IPS-18a (cell line): ENCODE measurements around the gene CDK14.
"Not testable (repeated sequence)": the region's sequence is repeated elsewhere in the genome, so short reads cannot be mapped to it uniquely, and the experiment has no call there.

Source experiments
- H3K27ac ChIP-seq: one replicate; pipeline ENCODE4 v1.5.1; 2013; ENCODE audit warnings: low read length
- H3K27me3 ChIP-seq: one replicate; pipeline ENCODE4 v1.6.1; 2013; ENCODE audit warnings: mild to moderate bottlenecking, low read length; ENCODE audit not compliant: control insufficient read depth, insufficient read depth
- H3K36me3 ChIP-seq: one replicate; pipeline ENCODE4 v1.6.1; 2013; ENCODE audit warnings: low read depth, low read length; ENCODE audit not compliant: control insufficient read depth
- H3K4me1 ChIP-seq: one replicate; pipeline ENCODE4 v1.6.1; 2013; ENCODE audit warnings: low read depth, low read length; ENCODE audit not compliant: control insufficient read depth
- H3K4me3 ChIP-seq: one replicate; pipeline ENCODE4 v1.5.1; 2013; ENCODE audit warnings: low read length
- H3K9ac ChIP-seq: one replicate; pipeline ENCODE4 v1.6.1; 2013; ENCODE audit warnings: mild to moderate bottlenecking, low read length, moderate library complexity
- H3K9me3 ChIP-seq: one replicate; pipeline ENCODE4 v1.6.1; 2013; ENCODE audit warnings: low read depth, low read length; ENCODE audit not compliant: control insufficient read depth

Gene CDK14

GRCh38 chr7:90727412-90727811 lies 131.3 kb downstream of the CDK14 start:
- H3K36me3 ChIP-seq, result no peaks in the 10 kb centered on the region
- no peaks in the 10 kb centered on the region for H3K27me3 ChIP-seq
- no peak overlapping the region for H3K4me3 ChIP-seq
- peaks cover 17% of the 10 kb centered on the region for H3K4me1 ChIP-seq
- H3K27ac ChIP-seq, result no peak overlapping the region
- H3K9ac ChIP-seq, result no peak overlapping the region
- H3K9me3 ChIP-seq, result no peaks in the 10 kb centered on the region

- Histone ChIP-seq H3K9me3 (no peaks in the 10 kb centered on the region), H3K27me3 (no peaks in the 10 kb centered on the region), H3K4me3 (no peak overlapping the region), H3K9ac (no peak overlapping the region), H3K27ac (no peak overlapping the region), H3K36me3 (no peaks in the 10 kb centered on the region), H3K4me1 (peaks cover 17% of the 10 kb centered on the region)
Observed at GRCh38 chr7:90728568-90728967, 132.4 kb downstream of the CDK14 start.

GRCh38 chr7:90735611-90736280 lies 139.6 kb downstream of the CDK14 start:
- not testable (repeated sequence) for H3K36me3 ChIP-seq, H3K4me3 ChIP-seq, H3K9me3 ChIP-seq, H3K27ac ChIP-seq, H3K9ac ChIP-seq, H3K4me1 ChIP-seq, H3K27me3 ChIP-seq

DNA sequence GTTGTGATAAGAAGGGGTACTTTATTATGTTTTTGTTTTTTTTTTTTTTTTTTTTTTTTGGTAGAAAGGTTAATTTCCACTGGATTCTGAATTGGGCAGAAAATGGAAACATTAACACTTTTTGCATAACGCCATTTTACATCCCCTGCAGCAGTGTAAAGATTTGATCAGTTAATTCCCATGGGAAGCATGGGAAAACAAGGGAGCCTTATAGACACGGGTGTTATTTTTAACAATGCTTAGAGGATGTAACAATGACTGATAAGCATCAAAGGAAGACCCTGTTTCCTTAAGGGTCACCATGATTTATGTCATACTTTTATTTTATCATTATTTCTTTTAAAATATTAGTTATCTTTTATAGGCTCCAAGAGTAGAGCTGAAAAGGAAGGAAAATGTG lies 140.2 kb downstream of the CDK14 start:
- no peak overlapping the region for H3K4me3 ChIP-seq
- no peaks in the 10 kb centered on the region for H3K27me3 ChIP-seq
- H3K36me3 ChIP-seq, result no peaks in the 10 kb centered on the region
- no peaks in the 10 kb centered on the region for H3K4me1 ChIP-seq
- no peaks in the 10 kb centered on the region for H3K9me3 ChIP-seq
- H3K27ac ChIP-seq, result no peak overlapping the region
- no peak overlapping the region for H3K9ac ChIP-seq

DNA sequence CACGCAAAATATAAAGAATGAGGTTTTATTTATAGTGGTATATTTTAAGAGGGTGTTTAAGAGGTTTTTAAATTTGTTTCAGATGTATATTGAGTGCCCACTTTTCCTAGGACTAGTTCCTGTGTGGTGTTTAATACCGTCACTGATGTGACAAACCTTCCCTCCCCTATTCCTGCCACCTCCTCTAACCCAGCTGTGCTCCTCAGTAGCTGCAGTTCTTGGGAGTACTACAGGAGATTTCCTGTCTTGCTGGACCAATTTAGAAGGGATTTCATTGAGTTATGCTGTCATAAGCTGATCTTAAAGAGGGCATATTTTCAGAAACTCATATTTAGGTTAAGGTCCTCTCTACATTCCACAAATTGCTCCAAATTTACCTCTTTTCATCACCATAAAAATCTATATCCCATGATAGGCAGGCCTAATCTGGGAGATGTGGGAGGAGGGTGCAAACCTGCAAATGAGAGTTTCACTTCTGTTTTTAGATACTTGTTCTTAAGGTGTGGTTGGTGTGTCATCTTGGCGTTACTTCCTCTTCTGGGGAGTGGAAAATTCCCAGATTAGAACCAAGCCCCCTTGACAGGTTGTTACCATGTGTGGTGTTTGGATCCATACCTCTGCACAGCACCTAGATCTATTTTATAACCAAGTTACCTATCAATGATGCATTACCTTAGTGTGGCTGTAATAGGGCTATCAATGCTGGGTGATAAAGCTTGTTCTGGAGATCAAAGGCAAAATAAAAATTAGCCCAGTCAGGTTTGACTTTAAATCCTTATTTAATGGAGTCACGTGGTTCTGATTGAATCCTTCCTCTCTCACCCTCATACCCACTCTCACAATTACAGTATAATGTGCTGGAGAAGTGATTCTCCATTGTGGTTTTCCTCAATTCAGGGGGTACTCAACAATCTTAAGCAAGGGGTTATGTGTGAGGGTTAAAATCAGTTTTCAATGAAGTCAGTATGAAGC lies 141.1 kb downstream of the CDK14 start:
- no peak overlapping the region for H3K4me3 ChIP-seq
- no peaks in the 10 kb centered on the region for H3K36me3 ChIP-seq
- no peaks in the 10 kb centered on the region for H3K9me3 ChIP-seq
- no peaks in the 10 kb centered on the region for H3K4me1 ChIP-seq
- no peak overlapping the region for H3K27ac ChIP-seq
- no peaks in the 10 kb centered on the region for H3K27me3 ChIP-seq
- no peak overlapping the region for H3K9ac ChIP-seq

- no peaks in the 10 kb centered on the region for H3K9me3 ChIP-seq
- H3K4me1 ChIP-seq, result no peaks in the 10 kb centered on the region
- H3K27me3 ChIP-seq, result no peaks in the 10 kb centered on the region
- no peak overlapping the region for H3K4me3 ChIP-seq
- H3K27ac ChIP-seq, result no peak overlapping the region
- H3K36me3 ChIP-seq, result no peaks in the 10 kb centered on the region
- no peak overlapping the region for H3K9ac ChIP-seq
Observed at GRCh38 chr7:90738249-90738648, 142.1 kb downstream of the CDK14 start.

DNA sequence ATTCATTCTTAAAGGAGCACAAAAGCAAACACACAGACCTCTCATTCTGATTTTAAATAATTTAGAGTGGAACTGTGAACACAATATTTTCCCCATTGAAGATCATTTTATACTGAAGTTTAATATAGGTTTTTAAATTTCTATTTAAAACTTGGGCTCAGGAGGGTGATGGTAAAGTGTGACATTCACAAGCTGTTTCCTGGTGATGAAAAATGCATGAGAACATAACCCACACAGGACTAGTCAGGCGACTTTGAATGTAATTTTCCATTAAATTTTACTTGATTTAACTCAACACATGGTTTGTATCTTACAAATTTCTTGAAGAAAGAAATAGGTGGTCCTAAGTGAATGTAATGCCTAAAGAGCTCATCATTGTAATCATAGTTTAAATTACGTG lies 143.6 kb downstream of the CDK14 start:
- Histone ChIP-seq H3K9ac (no peak overlapping the region), H3K4me1 (no peaks in the 10 kb centered on the region), H3K4me3 (no peak overlapping the region), H3K36me3 (no peaks in the 10 kb centered on the region), H3K27me3 (no peaks in the 10 kb centered on the region), H3K9me3 (no peaks in the 10 kb centered on the region), H3K27ac (no peak overlapping the region)

- H3K27me3 ChIP-seq, result no peaks in the 10 kb centered on the region
- no peak overlapping the region for H3K27ac ChIP-seq
- no peak overlapping the region for H3K4me3 ChIP-seq
- no peaks in the 10 kb centered on the region for H3K4me1 ChIP-seq
- H3K9me3 ChIP-seq, result no peaks in the 10 kb centered on the region
- no peak overlapping the region for H3K9ac ChIP-seq
- no peaks in the 10 kb centered on the region for H3K36me3 ChIP-seq
Observed at GRCh38 chr7:90740386-90740785, 144.3 kb downstream of the CDK14 start.

DNA sequence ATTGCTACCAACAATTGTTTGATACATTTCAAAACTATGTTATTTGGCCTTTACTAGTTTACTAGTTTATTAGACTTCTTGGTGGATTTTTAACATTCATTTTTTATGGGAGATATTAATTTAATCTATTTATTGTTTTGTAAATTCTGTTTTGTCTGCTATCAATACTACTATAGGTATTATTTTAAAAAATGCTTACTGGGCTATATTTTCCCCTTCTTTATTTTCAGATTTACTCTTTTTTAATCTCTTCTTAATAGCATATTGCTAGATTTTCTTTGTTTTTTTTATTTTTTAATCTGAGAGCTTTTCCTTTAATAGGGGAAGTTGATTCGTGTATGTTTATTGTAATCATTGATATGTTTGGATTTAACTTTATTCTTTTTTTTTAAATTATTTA lies 147.5 kb downstream of the CDK14 start:
- H3K36me3 ChIP-seq, result no peaks in the 10 kb centered on the region
- no peak overlapping the region for H3K4me3 ChIP-seq
- H3K27ac ChIP-seq, result no peak overlapping the region
- no peaks in the 10 kb centered on the region for H3K4me1 ChIP-seq
- no peak overlapping the region for H3K9ac ChIP-seq
- no peaks in the 10 kb centered on the region for H3K9me3 ChIP-seq
- H3K27me3 ChIP-seq, result no peaks in the 10 kb centered on the region

GRCh38 chr7:90747516-90747915 lies 151.4 kb downstream of the CDK14 start:
- no peaks in the 10 kb centered on the region for H3K4me1 ChIP-seq
- H3K9ac ChIP-seq, result no peak overlapping the region
- H3K36me3 ChIP-seq, result no peaks in the 10 kb centered on the region
- no peak overlapping the region for H3K27ac ChIP-seq
- no peak overlapping the region for H3K4me3 ChIP-seq
- no peaks in the 10 kb centered on the region for H3K9me3 ChIP-seq
- H3K27me3 ChIP-seq, result no peaks in the 10 kb centered on the region

- Histone ChIP-seq H3K9ac (no peak overlapping the region), H3K36me3 (no peaks in the 10 kb centered on the region)
Observed at GRCh38 chr7:90749262-90749661, 153.1 kb downstream of the CDK14 start.

DNA sequence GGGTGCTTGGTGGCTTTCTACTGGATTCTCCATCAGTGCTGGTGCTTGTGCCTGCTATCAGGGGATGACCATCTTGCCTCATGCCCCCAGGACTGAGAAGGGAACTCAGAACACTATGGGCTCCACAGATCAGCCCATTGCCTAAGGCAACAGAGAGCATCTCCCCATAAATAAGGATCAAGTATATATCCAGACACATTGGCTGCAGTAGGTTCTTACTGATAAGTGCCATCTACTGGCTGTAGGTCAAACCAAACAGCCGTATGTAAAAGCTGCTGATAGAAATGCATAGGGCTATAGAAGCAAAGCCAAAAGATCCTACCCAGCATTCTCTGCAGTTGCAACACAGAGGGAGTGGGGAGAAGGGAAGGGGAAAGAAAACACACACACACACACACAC lies 153.7 kb downstream of the CDK14 start:
- no peak overlapping the region for H3K27ac ChIP-seq
- no peak overlapping the region for H3K9ac ChIP-seq
- no peaks in the 10 kb centered on the region for H3K27me3 ChIP-seq
- H3K9me3 ChIP-seq, result no peaks in the 10 kb centered on the region
- no peaks in the 10 kb centered on the region for H3K36me3 ChIP-seq
- no peaks in the 10 kb centered on the region for H3K4me1 ChIP-seq
- no peak overlapping the region for H3K4me3 ChIP-seq

More at GRCh38 chr7:90749262-90749661, 153.1 kb downstream of the CDK14 start:
- Histone ChIP-seq H3K27me3 (no peaks in the 10 kb centered on the region), H3K4me3 (no peak overlapping the region), H3K9me3 (no peaks in the 10 kb centered on the region), H3K4me1 (no peaks in the 10 kb centered on the region), H3K27ac (no peak overlapping the region)
